K562 (cell line): ENCODE measurements around the gene POLR2J. TPM values are rescaled to one million over a fixed set of nuclear protein-coding genes. Genes with fewer than 3 reads are reported as not detected.

Experiments
- ARID4B ChIP-seq: sonication (generic); formaldehyde crosslinking; IDR thresholded peaks from 2 replicates; pipeline ENCODE4 v1.8.0; 2022; ENCODE audit warnings: mild to moderate bottlenecking, missing genetic modification reagents
- ATF6 ChIP-seq: sonication (generic); formaldehyde crosslinking; IDR thresholded peaks from 2 replicates; pipeline ENCODE4 v1.4.0; 2020; ENCODE audit warnings: mild to moderate bottlenecking, missing genetic modification reagents
- ETV1 ChIP-seq: fragments of 450-650 bp; conservative IDR thresholded peaks from 2 replicates; pipeline ENCODE4 v1.6.1; 2016; ENCODE audit warnings: missing genetic modification characterization, control low read depth, low read depth, missing compliant biosample characterization
- EZH2 ChIP-seq: IDR thresholded peaks from 2 replicates; pipeline ENCODE4 v1.6.1; 2012; ENCODE audit warnings: low read depth, mild to moderate bottlenecking, inconsistent platforms, low read length, borderline replicate concordance
- HEY1 ChIP-seq: fragments of 250-450 bp; sonication (Bioruptor Pico); IDR thresholded peaks from 2 replicates; pipeline ENCODE4 v1.5.0; 2020; ENCODE audit warnings: mild to moderate bottlenecking, moderate library complexity, borderline replicate concordance
- ID3 ChIP-seq, 2 experiments: fragments of 250-450 bp in 1 of 2; fragments of 450-650 bp in 1 of 2; sonication (Bioruptor Pico) in 1 of 2; IDR thresholded peaks; 2 replicates each; pipeline versions ENCODE4 v1.6.1 to v1.8.0; 2016 to 2021; ENCODE audit warnings: mild to moderate bottlenecking in 2 of 2, moderate library complexity in 2 of 2, missing compliant biosample characterization in 1 of 2, missing genetic modification characterization in 1 of 2
- JUND ChIP-seq, 2 experiments: IDR thresholded peaks; 2 replicates in 1 of 2; 3 replicates in 1 of 2; pipeline ENCODE4 v1.6.1; 2011; ENCODE audit warnings: borderline replicate concordance in 2 of 2, low read depth in 2 of 2, low read length in 2 of 2, improper control_type of control experiment in 1 of 2, missing biosample characterization in 1 of 2, missing genetic modification characterization in 1 of 2, missing genetic modification reagents in 1 of 2
- NR1H2 ChIP-seq: sonication (generic); formaldehyde crosslinking; IDR thresholded peaks from 2 replicates; pipeline ENCODE4 v1.4.0; 2020; ENCODE audit warnings: mild to moderate bottlenecking, missing genetic modification reagents
- OTX1 ChIP-seq: fragments of 450-650 bp; formaldehyde crosslinking; IDR thresholded peaks from 2 replicates; pipeline ENCODE4 v1.4.0; 2022; ENCODE audit warnings: mild to moderate bottlenecking
- PKNOX1 ChIP-seq: fragments of 450-650 bp; IDR thresholded peaks from 2 replicates; pipeline ENCODE4 v1.6.1; 2016
- TSC22D4 ChIP-seq: fragments of 450-650 bp; IDR thresholded peaks from 2 replicates; pipeline ENCODE4 v1.6.1; 2016; ENCODE audit warnings: missing genetic modification characterization, missing biosample characterization, control low read depth
- VEZF1 ChIP-seq: fragments of 200-800 bp; sonication (Bioruptor generic); IDR thresholded peaks from 2 replicates; pipeline ENCODE4 v1.6.1; 2017; ENCODE audit warnings: missing genetic modification characterization, missing compliant biosample characterization
- ZC3H11A ChIP-seq: IDR thresholded peaks from 2 replicates; pipeline ENCODE4 v1.6.1; 2012; ENCODE audit warnings: low read depth, low read length, improper control_type of control experiment
- ZNF232 ChIP-seq: sonication (generic); formaldehyde crosslinking; IDR thresholded peaks from 2 replicates; pipeline ENCODE4 v1.8.0; 2022; ENCODE audit warnings: mild to moderate bottlenecking, missing genetic modification reagents
- ZNF551 ChIP-seq: fragments of 250-450 bp; sonication (Bioruptor Pico); IDR thresholded peaks from 2 replicates; pipeline ENCODE4 v1.5.0; 2021; ENCODE audit warnings: mild to moderate bottlenecking, moderate library complexity
- ZNF696 ChIP-seq: fragments of 250-450 bp; sonication (Bioruptor Pico); conservative IDR thresholded peaks from 2 replicates; pipeline ENCODE4 v1.4.0; 2020; ENCODE audit warnings: mild to moderate bottlenecking, moderate library complexity
- polyA plus RNA-seq, 8 experiments: library from polyadenylated mRNA; depleted of rRNA in 4 of 8; stranded (reverse) in 5 of 8; unstranded in 3 of 8; fragments of >200 nt; fragmentation: Nextera tagmentation in 2 of 8; fragmentation: Illumina TruSeq in 1 of 8; extraction: Ambion mirVana in 2 of 8; extraction: Trizol in 1 of 8; gene quantifications; 2 replicates each; pipeline versions ENCODE4 v1.2.1 to v1.2.3, GENCODE V29; 2011 to 2014; ENCODE audit warnings: inconsistent platforms in 1 of 8, missing spikeins in 1 of 8
- total RNA-seq, 7 experiments: library from RNA; depleted of rRNA in 6 of 7; stranded (reverse); fragments of >200 nt in 6 of 7; fragmentation: Illumina TruSeq in 2 of 7; extraction: Trizol in 2 of 7; gene quantifications; 2 replicates each; pipeline versions ENCODE4 v1.2.1 to v1.2.3, GENCODE V29; 2011 to 2021; ENCODE audit warnings: low replicate concordance in 1 of 7

Gene POLR2J
- total and polyA plus RNA-seq, 9 of the 15 experiments (the other 6 are each of a cell fraction or from before 2014, with no cell fraction given): 32.3 to 220 (median 113) TPM

GRCh38 chr7:102439963-102440795 lies 38.5 kb downstream of the POLR2J start (continued):
- TF ChIP-seq PKNOX1 (peak; percentile 58), EZH2 (no peak), OTX1 (peak; percentile 53; the same call in 1 of the 2 replicates), ETV1 (tag) (no peak), ID3 (CRISPR knock-in tag; IDR thresholded peaks at IDR 0.05) (no peak), ID3 (tag; IDR thresholded peaks at IDR 0.05) (no peak), ZNF232 (no peak), VEZF1 (peak; percentile 24; the same call in 1 of the 2 replicates), ZC3H11A (no peak), ARID4B (CRISPR knock-in tag) (no peak), ZNF551 (CRISPR knock-in tag) (no peak), ATF6 (CRISPR knock-in tag) (no peak), ZNF696 (CRISPR knock-in tag) (no peak), TSC22D4 (tag) (no peak), HEY1 (CRISPR knock-in tag) (no peak), NR1H2 (CRISPR knock-in tag) (no peak), JUND (IDR thresholded peaks at IDR 0.05; ENCODE audit: borderline replicate concordance, low read depth, low read length) (peak; percentile 95), JUND (tag; IDR thresholded peaks at IDR 0.05; ENCODE audit: borderline replicate concordance, low read depth, low read length) (peak; percentile 91; the same call in 1 of the 3 replicates)
